Bronchial epithelial cell (primary cell): ENCODE data around the gene IL4I1. TPM values are rescaled to one million over a fixed set of nuclear protein-coding genes. Genes with fewer than 3 reads are reported as not detected.
A peak's percentile ranks its signal among the peaks of the same experiment; 100 is the strongest.

Experiments used
- DNase-seq: peaks from one replicate; pipeline ENCODE4 v3.0.0-alpha.2; 2010; ENCODE audit warnings: low read depth
- FAIRE-seq: peaks from 2 replicates; lab custom pipeline; 2011; peaks lifted over from hg19 to GRCh38; lab: Jason Lieb, UNC
- H3K27me3 ChIP-seq: 2 replicates; pipeline ENCODE4 v1.5.1; 2011; ENCODE audit warnings: low read length; ENCODE audit not compliant: control insufficient read depth, insufficient read depth
- H3K36me3 ChIP-seq: 2 replicates; pipeline ENCODE4 v1.5.1; 2011; ENCODE audit warnings: low read length; ENCODE audit not compliant: control insufficient read depth, insufficient read depth
- H3K4me3 ChIP-seq: 2 replicates; pipeline ENCODE4 v1.5.1; 2011; ENCODE audit warnings: mild to moderate bottlenecking, low read depth, low read length, control low read depth
- CTCF ChIP-seq: IDR thresholded peaks from 2 replicates; pipeline ENCODE4 v1.5.1; 2011; ENCODE audit warnings: mild to moderate bottlenecking, moderate library complexity, low read length, control low read depth, inconsistent platforms; ENCODE audit not compliant: insufficient read depth, severe bottlenecking
- total RNA-seq: library from RNA; depleted of rRNA; stranded (reverse); fragments of >200 nt; gene quantifications from 2 replicates; pipeline ENCODE4 v1.2.1, GENCODE V29; 2014

Gene IL4I1
- total RNA-seq, 1 donor from 2014 or later = 0.26 TPM

- FAIRE-seq = no peak
- Histone ChIP-seq H3K27me3 (no peaks in the 10 kb centered on the region), H3K4me3 (no peak overlapping the region), H3K36me3 (peaks cover 10% of the 10 kb centered on the region)
- DNase-seq = no peak
- no peak for TF ChIP-seq CTCF
Observed at GRCh38 chr19:49873129-49873521, 23.6 kb downstream of the IL4I1 start.

- DNase-seq (no peak), FAIRE-seq (no peak)
- H3K4me3 ChIP-seq = no peak overlapping the region
- peaks cover 10% of the 10 kb centered on the region for H3K36me3 ChIP-seq
- TF ChIP-seq CTCF = no peak
- H3K27me3 ChIP-seq = no peaks in the 10 kb centered on the region
Observed at GRCh38 chr19:49872245-49873128, 24.2 kb downstream of the IL4I1 start.

- no peak for DNase-seq
- Histone ChIP-seq H3K27me3 (no peaks in the 10 kb centered on the region), H3K36me3 (peaks cover 10% of the 10 kb centered on the region), H3K4me3 (no peak overlapping the region)
- TF ChIP-seq CTCF = no peak
- FAIRE-seq = no peak
Observed at GRCh38 chr19:49871349-49871985, 25.2 kb downstream of the IL4I1 start.

GRCh38 chr19:49870309-49870901, 26.3 kb downstream of the IL4I1 start:
- Histone ChIP-seq H3K4me3 (peak overlapping the region; percentile 45), H3K36me3 (peaks cover 10% of the 10 kb centered on the region), H3K27me3 (no peaks in the 10 kb centered on the region)
- no peak for TF ChIP-seq CTCF
- no peak for DNase-seq
- FAIRE-seq = no peak

- no peaks in the 10 kb centered on the region for H3K27me3 ChIP-seq
- peak; percentile 100 for DNase-seq
- H3K4me3 ChIP-seq = peak overlapping the region; percentile 45
- FAIRE-seq = peak; percentile 85
- peaks cover 14% of the 10 kb centered on the region for H3K36me3 ChIP-seq
- no peak for TF ChIP-seq CTCF
Observed at GRCh38 chr19:49869484-49870308, 27.0 kb downstream of the IL4I1 start.
